Dermis microvascular lymphatic vessel endothelial cell (primary cell): ENCODE measurements around the gene TMIE. TPM values are rescaled to one million over a fixed set of nuclear protein-coding genes. Genes with fewer than 3 reads are reported as not detected.

Experiments
- DNase-seq, 2 donors: peaks; one replicate each; pipeline versions ENCODE4 v3.0.0 to v3.0.0-alpha.2; 2010; ENCODE audit warnings: low read depth in 2 of 2
- total RNA-seq: library from RNA; depleted of rRNA; stranded (reverse); fragments of >200 nt; gene quantifications from 2 replicates; pipeline ENCODE4 v1.2.1, GENCODE V29; 2014

The TMIE gene
- total RNA-seq, 1 donor from 2014 or later: under 0.01 TPM

GRCh38 chr3:46708401-46709156, 7.4 kb downstream of the TMIE start:
- no peak for DNase-seq

GRCh38 chr3:46709157-46709654, 8.0 kb downstream of the TMIE start:
- DNase-seq: no peak

DNA sequence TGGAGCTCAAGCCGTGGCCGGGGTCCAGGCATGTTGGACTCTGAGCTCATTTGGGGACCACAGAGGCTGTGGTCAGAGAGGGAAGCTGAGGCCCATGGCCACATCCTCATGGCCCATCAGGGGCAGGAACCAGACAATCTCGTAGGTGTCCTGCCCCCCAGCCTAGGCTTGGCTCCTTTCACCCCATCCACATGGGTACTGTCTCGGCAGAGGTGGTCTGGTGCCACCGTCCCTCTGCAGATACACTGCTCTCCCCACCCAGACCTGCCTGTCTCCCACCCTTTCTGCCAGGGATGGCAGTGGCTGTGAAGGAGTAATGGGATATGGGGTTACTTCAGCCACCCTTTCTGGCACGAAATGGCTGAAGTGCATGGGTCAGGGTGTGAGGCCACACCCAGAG, 8.5 kb downstream of the TMIE start:
- no peak for DNase-seq

DNA sequence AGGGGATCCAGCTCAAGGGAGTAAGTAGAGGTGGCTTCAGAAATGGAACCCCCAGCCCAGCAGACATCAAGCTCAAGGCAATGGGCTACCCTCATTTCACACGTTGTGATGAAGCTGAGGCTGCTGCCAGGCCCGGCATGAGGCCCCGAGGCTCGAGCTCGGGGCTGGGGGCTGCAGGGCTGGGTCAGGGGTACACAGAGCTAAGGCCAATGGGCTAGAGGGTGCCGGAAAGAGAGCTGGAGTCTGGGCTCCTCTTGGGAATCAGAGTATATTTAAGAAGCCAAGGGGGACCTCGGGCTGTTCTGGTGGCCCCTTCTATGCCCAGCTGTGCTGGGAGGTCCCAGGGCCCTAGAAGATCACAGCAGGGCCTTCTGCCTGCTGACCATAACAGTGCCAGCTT, 9.0 kb downstream of the TMIE start:
- no peak for DNase-seq

GRCh38 chr3:46710671-46711295, 9.6 kb downstream of the TMIE start:
- DNase-seq: no peak

- no peak for DNase-seq
Observed at GRCh38 chr3:46711305-46711704, 10.1 kb downstream of the TMIE start.

GRCh38 chr3:46711760-46712159, 10.6 kb downstream of the TMIE start:
- no peak for DNase-seq

GRCh38 chr3:46712191-46713049, 11.2 kb downstream of the TMIE start:
- no peak for DNase-seq

GRCh38 chr3:46713050-46713897, 12.1 kb downstream of the TMIE start:
- DNase-seq: no peak

- no peak for DNase-seq
Observed at GRCh38 chr3:46713898-46714552, 12.8 kb downstream of the TMIE start.

- DNase-seq: no peak
Observed at GRCh38 chr3:46714728-46715506, 13.7 kb downstream of the TMIE start.

GRCh38 chr3:46715507-46716175, 14.4 kb downstream of the TMIE start:
- no peak for DNase-seq

DNA sequence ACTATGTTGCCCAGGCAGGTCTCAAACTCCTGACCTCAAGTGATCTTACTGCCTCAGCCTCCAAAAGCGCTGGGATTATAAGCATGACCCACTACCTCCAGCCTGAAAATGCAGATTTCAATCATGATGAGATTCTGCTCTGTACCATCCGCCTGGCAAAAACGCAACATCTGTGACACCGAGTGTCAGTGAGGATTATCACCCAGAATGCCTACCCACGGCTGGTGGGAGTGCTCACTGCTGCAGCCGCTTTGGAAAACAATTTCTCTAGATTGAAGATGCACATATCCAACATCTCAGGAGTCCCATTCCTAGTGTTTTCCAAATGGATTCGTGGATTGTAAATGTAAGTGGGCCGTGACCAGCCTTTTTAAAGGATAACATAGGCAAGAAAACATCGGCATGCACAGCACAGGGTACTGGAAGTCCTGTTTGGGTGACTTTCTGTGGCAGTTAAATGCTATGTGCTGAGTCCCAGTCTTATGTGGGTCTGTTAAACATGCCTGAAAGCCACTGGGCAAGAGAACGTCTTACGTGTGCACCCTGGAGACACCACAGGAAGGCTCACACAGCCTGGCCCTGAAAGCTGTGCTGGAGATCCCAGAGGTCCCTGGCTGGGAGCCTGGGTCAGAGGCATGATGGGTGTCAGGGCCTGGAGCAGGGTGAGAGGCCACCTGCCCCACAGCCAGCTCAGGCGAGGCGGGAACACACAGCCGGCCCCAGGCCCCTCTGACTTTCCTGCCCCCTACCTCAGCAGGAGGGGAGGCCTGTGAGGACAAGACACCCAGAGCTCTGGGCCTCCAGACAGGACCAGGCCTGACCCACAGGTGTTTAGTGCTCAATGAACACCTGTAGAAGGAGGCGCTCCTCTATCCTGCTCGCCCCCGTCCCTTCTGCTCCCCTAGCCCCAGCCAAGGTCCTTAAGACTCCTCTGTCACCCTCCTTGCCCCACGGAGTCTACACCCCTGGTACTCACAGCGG, 15.6 kb downstream of the TMIE start:
- DNase-seq: no peak

- DNase-seq: no peak
Observed at GRCh38 chr3:46717447-46718231, 16.4 kb downstream of the TMIE start, which contains the start of gene PRSS50. Gene PRSS50 (minus strand): TSS chr3:46717869. CDS start chr3:46717824, 45 bp downstream.

GRCh38 chr3:46719044-46719565, 17.9 kb downstream of the TMIE start:
- DNase-seq: no peak

- no peak for DNase-seq
Observed at GRCh38 chr3:46719735-46720271, 18.6 kb downstream of the TMIE start.

DNA sequence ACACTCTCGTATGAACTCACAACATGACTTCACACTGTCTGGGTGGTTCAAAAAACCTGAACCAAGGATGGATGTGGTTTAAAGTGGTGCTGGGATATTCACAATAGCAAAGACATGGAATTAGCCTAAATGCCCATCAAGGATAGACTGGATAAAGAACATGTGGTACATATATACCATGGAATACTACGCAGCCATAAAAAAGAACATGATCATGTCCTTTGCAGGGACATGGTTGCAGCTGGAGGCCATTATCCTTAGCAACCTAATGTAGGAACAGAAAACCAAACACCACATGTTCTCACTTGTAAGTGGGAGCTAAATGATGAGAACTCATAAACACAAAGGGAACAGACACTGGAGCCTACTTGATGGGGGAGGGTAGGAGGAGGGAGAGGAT, 19.8 kb downstream of the TMIE start:
- no peak for DNase-seq
